Caco-2 (cell line): ENCODE data around the gene ATXN7L1. TPM values are rescaled to one million over a fixed set of nuclear protein-coding genes. Genes with fewer than 3 reads are reported as not detected.

ENCODE experiments used
- BruUV-seq: library from RNA; stranded (reverse); fragments of 400-500 nt; replicated peaks from 2 replicates; lab custom pipeline; 2021; lab: Mats Ljungman, UMichigan
- CTCF ChIA-PET: fragments of 300-600 bp; sonication (Branson Sonifier 250); formaldehyde crosslinking; loops from one replicate; lab custom pipeline; 2022; ENCODE audit warnings: antibody characterized with exemption; lab: Charles Lee
- POLR2A ChIA-PET: fragments of 300-600 bp; sonication (Branson Sonifier 250); formaldehyde crosslinking; loops from one replicate; lab custom pipeline; 2022; ENCODE audit warnings: antibody characterized with exemption; lab: Charles Lee
- DNase-seq, 2 experiments: peaks; one replicate each; pipeline versions ENCODE4 v3.0.0 to v3.0.0-alpha.2; 2020 to 2022
- H3K27me3 ChIP-seq: replicated peaks from 2 replicates; pipeline ENCODE4 v1.6.0; 2011; ENCODE audit warnings: low read length; ENCODE audit not compliant: control insufficient read depth, insufficient read depth
- H3K36me3 ChIP-seq: 2 replicates; pipeline ENCODE4 v1.5.1; 2011; ENCODE audit warnings: low read length; ENCODE audit not compliant: control insufficient read depth, insufficient read depth
- H3K4me1 ChIP-seq: fragments of 250-450 bp; sonication (Bioruptor Pico); 2 replicates; pipeline ENCODE4 v1.5.1; 2020; ENCODE audit warnings: mild to moderate bottlenecking
- H3K4me3 ChIP-seq: 2 replicates; pipeline ENCODE4 v1.5.1; 2011; ENCODE audit warnings: low read depth, mild to moderate bottlenecking, control low read depth, low read length
- H3K9me3 ChIP-seq: fragments of 250-450 bp; sonication (Bioruptor Pico); 2 replicates; pipeline ENCODE4 v1.5.1; 2020; ENCODE audit warnings: mild to moderate bottlenecking, moderate library complexity
- H3K27ac Mint-ChIP-seq: one replicate; pipeline ENCODE4 v1.8.0; 2022; ENCODE audit warnings: mixed read lengths; ENCODE audit not compliant: unreplicated experiment
- H3K27me3 Mint-ChIP-seq: one replicate; pipeline ENCODE4 v1.8.0; 2022; ENCODE audit warnings: mixed read lengths; ENCODE audit not compliant: insufficient read depth, unreplicated experiment
- H3K36me3 Mint-ChIP-seq: one replicate; pipeline ENCODE4 v1.8.0; 2022; ENCODE audit warnings: mild to moderate bottlenecking, mixed read lengths; ENCODE audit not compliant: insufficient read depth, unreplicated experiment
- H3K4me1 Mint-ChIP-seq: one replicate; pipeline ENCODE4 v1.8.0; 2022; ENCODE audit warnings: low read depth, mixed read lengths; ENCODE audit not compliant: unreplicated experiment
- H3K4me3 Mint-ChIP-seq: one replicate; pipeline ENCODE4 v1.8.0; 2022; ENCODE audit warnings: mild to moderate bottlenecking, moderate library complexity, mixed read lengths; ENCODE audit not compliant: unreplicated experiment
- H3K9me3 Mint-ChIP-seq: one replicate; pipeline ENCODE4 v1.8.0; 2022; ENCODE audit warnings: mixed read lengths; ENCODE audit not compliant: unreplicated experiment
- intact Hi-C: fragments of 100-400 bp; cut with micrococcal nuclease; formaldehyde crosslinking; loops from one replicate; pipeline ENCODE4 v1.10.0; 2022; ENCODE audit not compliant: unreplicated experiment
- total RNA-seq: library from RNA; stranded (reverse); gene quantifications from 2 replicates; pipeline ENCODE4 v1.2.3, GENCODE V29; 2022
- TF ChIP-seq, protein P1 (sequence below), 2 experiments: fragments of 200-600 bp in 1 of 2; IDR thresholded peaks; 1 replicate in 1 of 2; 2 replicates in 1 of 2; pipeline versions ENCODE4 v1.5.1 to v1.8.0; 2011 to 2022; ENCODE audit warnings: antibody characterized with exemption in 1 of 2, control low read depth in 1 of 2, inconsistent platforms in 1 of 2, low read depth in 1 of 2, low read length in 1 of 2, mild to moderate bottlenecking in 1 of 2, moderate library complexity in 1 of 2; ENCODE audit not compliant: insufficient read depth in 1 of 2, severe bottlenecking in 1 of 2, unreplicated experiment in 1 of 2

Gene ATXN7L1
- total RNA-seq, 1 experiment from 2014 or later = 14.1 TPM

DNA sequence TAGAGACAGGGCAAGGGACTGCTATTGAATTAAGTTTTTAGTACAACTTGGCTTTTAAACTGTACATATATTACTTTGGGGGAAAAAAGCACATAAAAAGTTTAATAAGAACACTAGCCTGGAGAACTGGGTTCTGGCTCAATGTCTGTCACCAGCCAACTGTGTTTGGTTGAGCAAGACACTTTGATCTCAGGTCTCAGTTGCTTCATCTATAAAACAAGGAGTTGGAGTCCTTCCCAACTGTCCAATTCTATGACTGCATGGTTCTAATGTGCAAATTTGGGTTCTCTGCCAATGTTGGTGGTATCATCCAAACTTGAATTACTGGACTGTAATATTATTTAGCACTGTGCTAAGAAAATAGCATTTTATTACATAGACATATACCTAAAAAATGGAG is 50.3 kb downstream of the ATXN7L1 start:
- H3K36me3 Mint-ChIP-seq = no peaks in the 10 kb centered on the region
- Histone ChIP-seq H3K27me3 (no peaks in the 10 kb centered on the region), H3K9me3 (no peaks in the 10 kb centered on the region), H3K36me3 (no peaks in the 10 kb centered on the region; the same call in 1 of the 2 replicates), H3K4me1 (peaks cover 31% of the 10 kb centered on the region), H3K4me3 (no peak overlapping the region)
- ChIA-PET CTCF (no interaction called here), POLR2A (no interaction called here)
- no TSS peak for BruUV-seq
- no peak for DNase-seq
- no peaks in the 10 kb centered on the region for H3K9me3 Mint-ChIP-seq
- peaks cover 12% of the 10 kb centered on the region for H3K4me1 Mint-ChIP-seq
- TF ChIP-seq, protein P1, sequence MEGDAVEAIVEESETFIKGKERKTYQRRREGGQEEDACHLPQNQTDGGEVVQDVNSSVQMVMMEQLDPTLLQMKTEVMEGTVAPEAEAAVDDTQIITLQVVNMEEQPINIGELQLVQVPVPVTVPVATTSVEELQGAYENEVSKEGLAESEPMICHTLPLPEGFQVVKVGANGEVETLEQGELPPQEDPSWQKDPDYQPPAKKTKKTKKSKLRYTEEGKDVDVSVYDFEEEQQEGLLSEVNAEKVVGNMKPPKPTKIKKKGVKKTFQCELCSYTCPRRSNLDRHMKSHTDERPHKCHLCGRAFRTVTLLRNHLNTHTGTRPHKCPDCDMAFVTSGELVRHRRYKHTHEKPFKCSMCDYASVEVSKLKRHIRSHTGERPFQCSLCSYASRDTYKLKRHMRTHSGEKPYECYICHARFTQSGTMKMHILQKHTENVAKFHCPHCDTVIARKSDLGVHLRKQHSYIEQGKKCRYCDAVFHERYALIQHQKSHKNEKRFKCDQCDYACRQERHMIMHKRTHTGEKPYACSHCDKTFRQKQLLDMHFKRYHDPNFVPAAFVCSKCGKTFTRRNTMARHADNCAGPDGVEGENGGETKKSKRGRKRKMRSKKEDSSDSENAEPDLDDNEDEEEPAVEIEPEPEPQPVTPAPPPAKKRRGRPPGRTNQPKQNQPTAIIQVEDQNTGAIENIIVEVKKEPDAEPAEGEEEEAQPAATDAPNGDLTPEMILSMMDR (IDR thresholded peaks at IDR 0.05; ENCODE audit: insufficient read depth in 1 of 2, low read depth in 1 of 2, low read length in 1 of 2, severe bottlenecking in 1 of 2, unreplicated experiment in 1 of 2) = no peak
- no peak overlapping the region for H3K27ac Mint-ChIP-seq
- H3K4me3 Mint-ChIP-seq = no peak overlapping the region
- intact Hi-C loops = no loop called here
- H3K27me3 Mint-ChIP-seq = no peaks in the 10 kb centered on the region

DNA sequence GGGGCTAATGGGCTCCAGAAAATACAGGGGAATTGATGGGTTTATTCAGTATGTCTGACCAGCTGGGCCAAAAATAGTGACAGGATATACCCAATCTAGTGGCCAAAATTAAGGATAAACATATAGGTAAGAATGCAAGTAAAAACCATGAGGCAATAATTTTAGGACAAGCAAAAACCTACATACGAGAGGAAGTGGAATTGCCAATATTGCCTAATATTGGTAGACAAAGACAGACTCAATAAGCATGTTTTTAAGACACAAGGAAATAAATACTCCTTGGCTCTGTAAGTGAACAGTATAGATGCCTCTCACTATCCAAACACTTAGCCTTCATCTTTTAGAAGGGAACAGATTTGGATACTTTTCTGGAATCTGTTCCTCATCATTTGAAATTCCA is 51.0 kb downstream of the ATXN7L1 start:
- H3K36me3 ChIP-seq = no peaks in the 10 kb centered on the region; the same call in 1 of the 2 replicates
- H3K4me3 ChIP-seq = no peak overlapping the region
- no peaks in the 10 kb centered on the region for H3K36me3 Mint-ChIP-seq
- no peak overlapping the region for H3K27ac Mint-ChIP-seq
- H3K4me3 Mint-ChIP-seq = no peak overlapping the region
- no peaks in the 10 kb centered on the region for H3K9me3 ChIP-seq
- H3K27me3 ChIP-seq = no peaks in the 10 kb centered on the region
- peaks cover 12% of the 10 kb centered on the region for H3K4me1 Mint-ChIP-seq
- DNase-seq = no peak
- POLR2A ChIA-PET = no interaction called here
- H3K9me3 Mint-ChIP-seq = no peaks in the 10 kb centered on the region
- BruUV-seq = no TSS peak
- H3K4me1 ChIP-seq = peaks cover 23% of the 10 kb centered on the region
- intact Hi-C loops = no loop called here
- TF ChIP-seq, protein P1 (IDR thresholded peaks at IDR 0.05; ENCODE audit: insufficient read depth in 1 of 2, low read depth in 1 of 2, low read length in 1 of 2, severe bottlenecking in 1 of 2, unreplicated experiment in 1 of 2) = no peak
- CTCF ChIA-PET = no interaction called here
- no peaks in the 10 kb centered on the region for H3K27me3 Mint-ChIP-seq

DNA sequence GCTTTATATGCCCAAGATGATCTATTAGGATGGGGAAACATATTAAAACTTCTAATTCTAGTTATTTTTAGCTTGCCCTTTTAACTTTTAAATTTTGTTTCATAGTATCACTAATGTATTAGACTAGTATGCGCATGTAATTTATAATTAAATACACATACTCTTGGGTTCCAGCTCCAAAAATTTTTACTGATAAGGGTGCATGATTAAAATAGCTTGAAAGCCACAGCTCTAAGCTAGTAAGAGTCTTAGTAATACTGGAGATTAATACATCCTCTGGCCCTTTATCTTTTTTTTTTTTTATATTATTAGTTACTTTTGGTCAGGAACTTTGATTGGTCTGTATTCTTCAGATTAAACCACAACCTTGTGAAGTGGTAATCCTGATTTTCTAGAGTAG is 53.6 kb downstream of the ATXN7L1 start:
- POLR2A ChIA-PET = no interaction called here

More for the DNA sequence above, 53.6 kb downstream of the ATXN7L1 start:
- H3K27ac Mint-ChIP-seq = no peak overlapping the region
- H3K4me3 ChIP-seq = no peak overlapping the region
- H3K36me3 Mint-ChIP-seq = peaks cover 6% of the 10 kb centered on the region
- no peaks in the 10 kb centered on the region for H3K4me1 Mint-ChIP-seq
- H3K9me3 Mint-ChIP-seq = no peaks in the 10 kb centered on the region
- no peak for DNase-seq
- TF ChIP-seq, protein P1 (IDR thresholded peaks at IDR 0.05; ENCODE audit: insufficient read depth in 1 of 2, low read depth in 1 of 2, low read length in 1 of 2, severe bottlenecking in 1 of 2, unreplicated experiment in 1 of 2) = no peak
- H3K27me3 Mint-ChIP-seq = no peaks in the 10 kb centered on the region
- no peaks in the 10 kb centered on the region for H3K4me1 ChIP-seq
- H3K9me3 ChIP-seq = no peaks in the 10 kb centered on the region
- CTCF ChIA-PET = no interaction called here
- no peak overlapping the region for H3K4me3 Mint-ChIP-seq
- BruUV-seq = no TSS peak
- no peaks in the 10 kb centered on the region; the same call in 1 of the 2 replicates for H3K36me3 ChIP-seq
- intact Hi-C loops = no loop called here
- H3K27me3 ChIP-seq = no peaks in the 10 kb centered on the region
